C1 segment of cervical spinal cord (tissue), 14 donors: ENCODE results near the gene FSTL4.
"Not testable (repeated sequence)": the region's sequence is repeated elsewhere in the genome, so short reads cannot be mapped to it uniquely, and the experiment has no call there.

Experiments
- DNase-seq, 14 donors: peaks; one replicate each; lab custom pipeline; 2025; lab: John Stamatoyannopoulos, UW

FSTL4 gene

GRCh38 chr5:133404724-133405123 lies 207.6 kb downstream of the FSTL4 start:
- no peak for DNase-seq

- DNase-seq: no peak
Observed at GRCh38 chr5:133403741-133404364, 208.5 kb downstream of the FSTL4 start.

- no peak for DNase-seq
Observed at GRCh38 chr5:133402775-133403174, 209.6 kb downstream of the FSTL4 start.

GRCh38 chr5:133401731-133402347 lies 210.5 kb downstream of the FSTL4 start:
- no peak for DNase-seq

DNA sequence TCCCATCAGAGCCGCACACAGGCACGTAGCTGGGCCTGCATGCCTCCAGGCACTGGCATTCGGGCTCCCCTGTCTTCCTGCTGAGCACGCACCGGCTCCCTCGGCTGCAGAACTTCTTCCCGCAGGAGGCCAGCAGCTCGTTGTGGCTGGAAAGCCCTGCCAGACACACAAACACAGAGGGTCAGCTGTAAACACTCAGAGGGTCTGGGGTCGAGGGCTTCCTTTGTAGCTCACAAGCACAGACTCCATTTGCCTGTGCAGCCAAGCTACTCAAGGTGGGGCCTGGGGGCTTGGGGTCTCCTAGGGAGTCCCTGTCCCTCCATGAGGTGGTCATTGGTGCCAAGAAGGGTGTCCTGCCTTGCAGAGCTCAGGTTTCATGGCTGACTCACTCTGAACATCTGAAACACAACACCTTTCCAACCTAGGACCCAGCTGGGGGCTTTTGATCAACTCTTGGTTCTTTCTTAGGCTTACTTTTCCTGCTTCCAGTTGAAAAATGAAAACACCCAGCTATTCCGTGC lies 211.4 kb downstream of the FSTL4 start:
- DNase-seq: no peak

- DNase-seq: no peak
Observed at GRCh38 chr5:133400120-133400519, 212.2 kb downstream of the FSTL4 start.

GRCh38 chr5:133399247-133399891 lies 213.0 kb downstream of the FSTL4 start:
- DNase-seq: no peak

DNA sequence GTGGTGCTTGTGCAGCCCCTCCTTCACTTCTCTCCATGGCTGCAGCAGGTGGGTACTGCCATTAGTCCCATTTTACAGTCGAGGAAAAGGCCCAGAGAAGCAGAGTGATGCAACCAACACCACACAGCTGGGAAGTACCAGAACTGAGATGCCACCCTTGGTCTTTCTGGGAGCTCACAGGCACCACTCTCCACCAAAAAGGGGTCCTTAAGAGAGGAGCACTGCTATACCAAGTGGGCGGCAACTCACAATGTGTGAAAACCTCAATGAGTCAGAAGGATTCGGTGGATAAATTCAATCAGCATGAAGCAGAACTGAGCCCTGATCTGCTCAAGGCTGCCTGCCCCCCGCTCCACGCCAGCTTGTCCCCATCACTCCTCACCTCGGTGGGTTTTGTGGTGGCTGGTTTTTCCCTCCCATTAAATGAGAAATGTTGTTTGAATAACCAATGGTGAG lies 213.7 kb downstream of the FSTL4 start:
- no peak for DNase-seq

DNA sequence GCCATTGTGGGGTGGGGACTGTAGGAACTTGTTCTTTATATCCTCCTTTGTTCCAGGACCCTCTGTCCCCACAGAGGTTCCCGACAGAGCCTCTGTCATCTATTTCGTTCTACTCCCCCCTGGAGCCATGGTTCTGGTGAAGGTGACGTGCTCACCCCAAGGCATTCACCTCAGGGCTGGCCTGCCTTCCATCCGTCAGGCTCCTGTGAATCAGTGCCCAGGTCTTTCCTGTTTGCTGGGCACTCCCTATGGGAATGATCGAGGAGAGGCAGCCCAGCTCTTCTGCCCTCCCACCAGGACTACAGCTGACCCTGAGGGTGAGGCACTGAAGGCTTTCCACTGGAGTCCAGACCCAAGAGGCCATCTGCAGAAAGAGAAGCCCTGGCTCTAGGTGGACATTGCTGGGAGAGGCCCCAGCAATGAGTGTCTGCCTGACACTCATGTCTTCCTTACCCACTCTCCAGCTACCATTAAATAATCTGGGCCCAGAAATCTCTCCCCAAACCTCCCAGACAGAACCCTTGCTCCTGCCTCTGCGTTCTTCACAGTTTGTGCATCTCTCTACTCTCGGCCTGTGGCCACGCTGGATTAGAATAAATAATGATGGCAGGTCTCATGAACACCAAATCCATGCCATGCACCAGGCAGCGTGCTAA lies 214.2 kb downstream of the FSTL4 start:
- DNase-seq: no peak

GRCh38 chr5:133397348-133397747 lies 215.0 kb downstream of the FSTL4 start:
- no peak for DNase-seq

- DNase-seq: no peak
Observed at GRCh38 chr5:133396814-133397213, 215.5 kb downstream of the FSTL4 start.

DNA sequence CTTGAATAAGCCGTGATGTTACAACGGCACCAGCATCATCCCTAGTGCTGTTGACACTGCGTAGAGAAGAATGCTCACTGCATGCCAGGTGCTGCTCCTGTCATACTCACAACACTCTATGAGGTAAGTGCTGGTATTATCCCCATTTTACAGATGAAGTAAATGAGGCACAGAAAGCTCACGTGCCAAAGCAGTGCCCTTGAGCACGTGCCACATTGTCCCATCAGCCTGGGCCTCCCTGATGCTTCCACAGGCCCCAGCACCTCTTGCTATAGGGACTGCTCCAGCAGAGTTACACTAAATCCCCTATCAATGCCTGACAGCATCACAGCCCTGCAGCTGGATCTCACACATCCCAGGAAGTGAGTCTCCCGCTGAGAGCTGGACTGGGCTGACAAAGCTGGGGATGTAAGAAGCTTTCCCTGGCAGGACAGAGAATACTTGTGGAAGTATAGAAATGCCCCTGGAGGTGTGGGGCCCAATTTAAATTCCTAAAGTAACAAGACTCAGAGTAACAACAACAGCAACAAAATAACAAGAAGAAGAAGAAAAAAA lies 216.1 kb downstream of the FSTL4 start:
- DNase-seq: no peak

- not testable (repeated sequence) for DNase-seq
Observed at GRCh38 chr5:133395207-133395606, 217.1 kb downstream of the FSTL4 start.

- DNase-seq: not testable (repeated sequence)
Observed at GRCh38 chr5:133394477-133394817, 217.9 kb downstream of the FSTL4 start.

DNA sequence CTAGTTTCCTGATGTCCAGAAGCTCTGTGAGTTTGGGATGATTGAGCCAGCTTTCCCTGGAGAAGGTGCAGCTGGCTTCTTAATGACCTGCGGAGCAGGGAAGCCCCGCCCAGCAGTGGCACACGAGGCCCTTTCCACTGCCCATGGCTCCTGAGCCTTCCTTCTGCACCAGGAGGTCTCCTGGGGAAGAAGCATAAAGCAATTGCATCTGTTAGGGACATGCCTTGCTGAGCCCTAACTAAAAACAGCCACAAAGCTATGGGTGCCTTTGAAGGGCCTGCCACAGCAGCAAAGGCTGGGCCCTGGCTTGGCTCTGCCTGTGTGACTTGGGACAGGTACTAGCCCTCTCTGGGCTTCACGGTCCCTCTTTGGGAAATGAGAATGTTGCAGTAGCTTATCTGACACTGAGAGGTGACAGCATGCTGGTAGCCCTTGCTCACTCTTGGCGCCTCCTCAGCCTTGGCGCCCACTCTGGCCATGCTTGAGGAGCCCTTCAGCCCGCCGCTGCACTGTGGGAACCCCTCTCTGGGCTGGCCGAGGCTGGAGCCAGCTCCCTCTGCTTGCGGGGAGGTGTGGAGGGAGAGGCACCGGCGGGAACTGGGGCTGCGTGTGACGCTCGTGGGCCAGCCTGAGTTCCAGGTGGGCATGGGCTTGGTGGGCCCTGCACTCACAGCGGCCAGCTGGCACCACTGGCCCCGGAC lies 218.4 kb downstream of the FSTL4 start:
- DNase-seq: no peak

GRCh38 chr5:133392448-133392847 lies 219.9 kb downstream of the FSTL4 start:
- DNase-seq: no peak

DNA sequence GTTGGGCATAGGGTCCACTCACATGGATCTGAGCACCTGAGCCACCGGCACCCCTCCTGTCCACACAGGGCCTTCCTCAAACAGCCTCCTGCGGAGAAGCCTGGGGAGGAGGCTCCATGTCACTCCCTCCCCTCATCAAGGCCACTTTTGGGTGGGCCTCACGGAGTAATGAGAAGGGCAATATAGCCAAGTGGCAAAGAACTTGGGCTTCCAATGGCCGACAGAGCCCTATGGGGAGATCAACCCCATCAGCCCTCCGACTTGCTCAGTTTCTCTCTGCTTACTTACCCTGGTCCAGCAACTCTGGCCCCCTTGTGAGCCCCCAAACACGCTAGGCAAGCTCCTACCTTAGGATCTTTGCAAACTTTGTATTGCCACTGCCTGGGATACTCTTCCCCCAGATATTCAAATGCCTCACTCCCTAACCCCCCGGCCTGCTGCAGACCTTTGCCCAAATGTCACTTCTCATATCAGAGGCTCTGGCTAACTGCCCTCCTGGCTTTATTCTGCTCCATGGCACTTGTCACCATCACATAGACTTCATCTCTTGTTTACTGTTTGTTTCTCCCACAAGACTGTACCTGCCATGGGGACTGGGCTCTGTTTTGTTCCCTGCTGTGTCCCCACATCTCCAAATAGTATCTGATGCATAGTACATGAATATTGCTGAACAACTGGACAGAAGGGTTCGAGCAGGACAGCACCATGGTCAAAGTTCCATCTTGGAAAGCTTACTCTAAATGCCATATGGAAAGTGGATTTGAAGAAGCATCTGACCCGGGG lies 220.8 kb downstream of the FSTL4 start:
- DNase-seq: no peak

DNA sequence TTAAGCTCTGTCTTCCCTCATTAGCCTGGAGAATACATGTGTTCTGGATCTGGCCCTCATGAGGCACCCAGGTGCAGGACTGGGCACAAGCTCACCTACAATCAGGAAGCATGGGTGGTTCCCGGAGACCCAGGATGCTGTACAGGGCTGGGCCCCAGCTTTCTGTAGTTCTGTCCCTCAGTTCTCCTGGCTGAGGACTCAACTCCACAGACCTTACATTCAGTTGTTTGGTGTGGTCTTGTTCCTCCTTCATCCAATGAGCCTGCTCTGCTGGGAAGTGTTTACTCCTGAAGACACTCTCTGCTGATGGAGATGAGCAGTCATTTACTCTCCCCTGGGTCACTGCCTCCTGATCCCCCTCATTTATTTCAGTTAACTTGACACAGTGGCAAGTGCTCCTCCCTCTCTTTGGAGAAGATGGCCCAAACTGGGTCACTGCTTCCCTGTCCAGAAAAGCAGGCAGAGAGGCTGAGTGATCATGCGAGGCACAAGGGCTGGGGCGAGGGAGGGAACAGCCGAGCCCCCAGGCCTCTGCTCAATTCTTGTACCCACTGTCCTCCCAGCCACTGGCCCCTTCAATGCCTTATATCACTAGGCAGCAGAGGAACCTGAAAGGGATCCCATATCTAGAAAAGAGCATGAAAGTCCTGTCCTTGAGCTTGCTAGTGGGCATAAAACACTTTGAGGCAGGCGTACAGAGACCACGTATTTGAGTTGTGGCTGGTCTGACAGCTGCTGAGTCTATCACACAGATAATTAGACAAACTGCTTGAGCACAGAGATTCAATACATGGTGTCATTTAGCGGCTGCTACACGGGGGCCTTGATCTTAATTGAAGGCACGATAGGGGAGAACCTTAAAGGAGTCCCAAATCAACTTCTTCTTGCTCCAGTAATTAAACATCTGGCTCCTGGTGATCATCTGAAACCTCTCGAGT lies 221.7 kb downstream of the FSTL4 start:
- no peak for DNase-seq

DNA sequence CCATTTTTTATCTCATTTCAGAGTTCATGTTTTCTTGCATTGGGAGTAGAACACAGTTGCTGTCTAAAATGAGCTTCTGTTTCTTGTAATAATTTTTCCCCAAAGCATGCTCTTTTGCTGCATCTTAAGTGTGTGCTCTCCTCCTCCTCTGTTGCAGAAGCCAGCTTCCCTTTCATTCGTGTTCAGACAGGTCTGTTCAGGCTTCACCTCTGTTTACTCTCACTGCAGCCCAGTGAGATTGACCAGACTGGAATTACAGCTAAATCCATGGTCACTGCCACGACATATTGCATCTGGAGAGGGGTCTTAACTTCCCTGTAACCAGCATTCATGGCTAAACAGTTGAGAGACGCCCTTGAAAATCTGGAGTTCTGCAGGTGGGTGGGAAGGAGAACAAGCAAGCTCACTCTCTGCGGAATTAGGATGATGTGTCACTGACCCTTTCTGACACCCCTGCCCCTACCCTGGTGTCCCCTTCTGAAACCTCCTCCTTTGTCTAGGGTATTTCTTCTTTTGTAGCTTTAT lies 223.2 kb downstream of the FSTL4 start:
- no peak for DNase-seq
